Motor neuron (in vitro differentiated cells): Measurements from ENCODE around the gene LBP. TPM values are rescaled to one million over a fixed set of nuclear protein-coding genes. Genes with fewer than 3 reads are reported as not detected.
A peak's percentile ranks its signal among the peaks of the same experiment; 100 is the strongest.
"Not testable (repeated sequence)": the region's sequence is repeated elsewhere in the genome, so short reads cannot be mapped to it uniquely, and the experiment has no call there.

Experiments used
- ATAC-seq, 8 experiments: fragments of 200-7000 bp; cut with Tn5 transposase; replicated peaks in 6 of 8; 2 replicates each; pipeline ENCODE4 v1.8.0; 2021; ENCODE audit warnings: mild to moderate bottlenecking in 8 of 8, moderate library complexity in 8 of 8
- H3K27ac ChIP-seq, 2 donors: fragments of 250-450 bp; sonication (Bioruptor Pico); 2 replicates each; pipeline ENCODE4 v1.9.0; 2021; ENCODE audit warnings: antibody characterized with exemption in 2 of 2, mild to moderate bottlenecking in 2 of 2, moderate library complexity in 1 of 2
- H3K4me1 ChIP-seq, 2 donors: fragments of 250-450 bp; sonication (Bioruptor Pico); replicated peaks in 1 of 2; 2 replicates each; pipeline ENCODE4 v1.6.1; 2021; ENCODE audit warnings: antibody characterized with exemption in 2 of 2, mild to moderate bottlenecking in 2 of 2, moderate library complexity in 1 of 2
- H3K4me3 ChIP-seq, 5 donors: fragments of 250-450 bp; sonication (Bioruptor Pico); 2 replicates each; pipeline ENCODE4 v1.9.0; 2021; ENCODE audit warnings: antibody characterized with exemption in 5 of 5, mild to moderate bottlenecking in 5 of 5, moderate library complexity in 4 of 5
- WGBS, 10 experiments: fragments of 450-650 bp; shearing (Covaris generic); methylation state at CpG; one replicate each; pipeline ENCODE4 v1.0.0; 2022; 5-methylcytosine and 5-hydroxymethylcytosine counted together
- in situ Hi-C, 9 experiments: fragments of 400-800 bp; cut with MboI; loops; one replicate each; pipeline ENCODE4 v1.15.0; 2021; ENCODE audit warnings: low sequenced_read_pairs in 9 of 9, low pct_unique_long_range_greater_than_20kb in 2 of 9; ENCODE audit not compliant: unreplicated experiment in 9 of 9
- total RNA-seq, 8 experiments: library from RNA; unstranded; fragments of 300-600 nt; gene quantifications; 2 replicates each; pipeline versions ENCODE4 v1.2.3 to v1.2.4, GENCODE V29; 2022

LBP gene
- total RNA-seq, 8 experiments from 2014 or later: 0.15 to 0.67 (median 0.42) TPM; not detected in 5

- 53 to 100% (median 80%) methylated on average over 1 to 3 of the region's 3 CpGs; no CpG with 5 or more reads in 5 of the 10 experiments for WGBS, 10 experiments
- H3K4me3 ChIP-seq: no peak overlapping the region
- no peak overlapping the region for H3K27ac ChIP-seq
- ATAC-seq: no peak
- H3K4me1 ChIP-seq: no peaks in the 10 kb centered on the region
- in situ Hi-C loops: loop anchor here in 1 of 9 experiments (10.0 kb wide), 1 partner anchor 91 kb away; no protein-coding TSS in a partner anchor
These were observed 20.4 kb upstream of the LBP start for GRCh38 chr20:38325905-38326304.

DNA sequence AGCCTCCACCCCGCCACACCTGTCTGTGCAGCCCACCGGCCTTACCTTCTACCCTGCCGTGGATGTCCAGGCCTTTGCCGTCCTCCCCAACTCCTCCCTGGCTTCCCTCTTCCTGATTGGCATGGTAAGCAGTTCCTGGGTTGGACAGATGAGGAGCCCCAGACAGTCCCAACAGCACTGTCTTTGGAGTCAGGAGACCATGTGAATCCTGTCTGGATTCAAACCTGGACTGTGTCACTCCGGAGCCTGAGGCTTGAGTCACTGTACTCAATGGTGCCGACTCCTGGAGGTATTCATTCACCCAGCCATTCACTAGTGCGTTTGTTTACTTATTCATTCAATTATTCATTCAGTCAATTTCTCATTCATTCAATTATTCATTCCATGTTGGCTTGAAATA, 20.0 kb upstream of the LBP start:
- in situ Hi-C loops: loop anchor here in 1 of 9 experiments (10.0 kb wide), 1 partner anchor 92 kb away; no protein-coding TSS in a partner anchor
- peak in 3 of 8 experiments; percentile 71 to 80 (median 77) for ATAC-seq
- Histone ChIP-seq H3K4me1 (no peaks in the 10 kb centered on the region), H3K4me3 (no peak overlapping the region), H3K27ac (no peak overlapping the region)
- 6 to 90% (median 66%) methylated on average over 1 to 7 of the region's 7 CpGs; no CpG with 5 or more reads in 1 of the 10 experiments for WGBS, 10 experiments

- Histone ChIP-seq H3K4me3 (no peak overlapping the region), H3K4me1 (no peaks in the 10 kb centered on the region), H3K27ac (no peak overlapping the region)
- no peak for ATAC-seq
- 0 to 55% (median 33%) methylated on average over 2 to 3 of the region's 3 CpGs; no CpG with 5 or more reads in 6 of the 10 experiments for WGBS, 10 experiments
- in situ Hi-C loops: no loop called here
These were observed 15.6 kb upstream of the LBP start for GRCh38 chr20:38330638-38331037.

GRCh38 chr20:38331245-38331644, 15.0 kb upstream of the LBP start:
- ATAC-seq: no peak
- peaks cover 0 to 2% of the 10 kb centered on the region in 2 donors for H3K4me1 ChIP-seq
- no peak overlapping the region for H3K27ac ChIP-seq
- in situ Hi-C loops: no loop called here
- H3K4me3 ChIP-seq: no peak overlapping the region

- in situ Hi-C loops: no loop called here
- 42 to 89% (median 78%) methylated on average over 2 to 7 of the region's 8 CpGs for WGBS, 10 experiments
- Histone ChIP-seq H3K4me3 (no peak overlapping the region), H3K4me1 (peaks cover 3 to 6% of the 10 kb centered on the region in 2 donors), H3K27ac (no peak overlapping the region)
- no peak for ATAC-seq
These were observed 14.5 kb upstream of the LBP start for GRCh38 chr20:38331814-38332213.

GRCh38 chr20:38334016-38334415, 12.3 kb upstream of the LBP start:
- in situ Hi-C loops: no loop called here
- no peak for ATAC-seq
- H3K4me1 ChIP-seq: peaks cover 6% of the 10 kb centered on the region in 2 donors
- 47 to 100% (median 93%) methylated on average over 1 to 3 of the region's 8 CpGs; no CpG with 5 or more reads in 5 of the 10 experiments for WGBS, 10 experiments
- no peak overlapping the region for H3K27ac ChIP-seq
- no peak overlapping the region for H3K4me3 ChIP-seq

DNA sequence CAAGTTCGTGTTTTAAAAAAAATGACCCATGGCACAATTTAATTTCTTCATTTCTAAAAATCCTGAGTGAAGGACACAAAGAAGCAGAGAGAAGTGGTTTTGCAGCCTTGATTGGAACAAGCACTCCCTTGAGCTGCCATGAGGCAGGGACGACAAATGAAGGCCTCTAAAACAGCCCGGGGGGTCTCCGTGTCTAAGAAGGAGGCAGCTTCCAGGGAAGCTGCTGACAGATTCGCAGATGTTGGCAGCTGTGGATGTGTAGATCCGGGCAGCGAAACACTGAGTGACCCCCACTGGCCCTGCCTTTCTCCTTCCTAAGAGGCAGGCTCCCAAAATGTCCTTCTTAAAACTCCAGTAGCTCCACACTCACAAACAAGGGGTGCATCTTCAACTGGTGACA, 9.6 kb upstream of the LBP start:
- H3K27ac ChIP-seq: no peak overlapping the region
- 10 to 83% (median 69%) methylated on average over 1 to 4 of the region's 7 CpGs; no CpG with 5 or more reads in 4 of the 10 experiments for WGBS, 10 experiments
- ATAC-seq: no peak
- H3K4me1 ChIP-seq: peaks cover 7% of the 10 kb centered on the region in 2 donors
- no peak overlapping the region for H3K4me3 ChIP-seq
- in situ Hi-C loops: no loop called here

DNA sequence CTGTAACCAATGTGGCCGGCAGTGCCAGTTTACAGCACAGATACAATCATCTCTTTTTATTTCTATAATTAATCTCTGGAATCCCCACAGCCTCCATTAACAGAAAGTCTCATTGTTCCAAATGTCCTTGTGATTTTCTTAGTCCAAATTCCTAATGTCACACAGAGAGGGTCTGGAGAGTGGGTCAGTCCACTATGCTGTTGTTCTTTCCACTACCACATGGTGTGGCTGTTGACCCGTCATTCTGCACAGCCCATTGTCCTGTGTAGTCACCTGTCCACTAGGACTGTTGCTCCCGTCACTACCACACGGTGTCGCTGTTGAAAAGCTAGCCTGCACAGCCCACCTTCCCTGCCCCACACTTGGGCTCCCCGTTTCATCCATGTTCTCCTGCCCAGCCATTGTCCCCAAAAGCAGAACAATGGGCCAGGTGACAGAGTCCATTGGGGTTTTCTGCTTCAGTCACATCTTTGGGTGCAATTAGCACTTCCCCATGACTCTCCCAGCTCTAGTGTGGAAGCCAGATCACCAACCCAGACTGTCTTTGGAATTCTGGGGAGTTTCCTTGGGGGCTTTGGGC, 8.6 kb upstream of the LBP start:
- 15 to 100% (median 100%) methylated on average over 1 to 6 of the region's 6 CpGs; no CpG with 5 or more reads in 3 of the 10 experiments for WGBS, 10 experiments
- peak in 4 of 8 experiments; percentile 58 to 72 (median 63) for ATAC-seq
- Histone ChIP-seq H3K4me1 (peaks cover 14 to 16% of the 10 kb centered on the region in 2 donors), H3K27ac (no peak overlapping the region), H3K4me3 (no peak overlapping the region)
- in situ Hi-C loops: no loop called here

GRCh38 chr20:38338849-38339520, 7.3 kb upstream of the LBP start:
- Histone ChIP-seq H3K27ac (no peak overlapping the region), H3K4me1 (peaks cover 28 to 29% of the 10 kb centered on the region in 2 donors), H3K4me3 (no peak overlapping the region)
- ATAC-seq: no peak
- 41 to 100% (median 60%) methylated on average over 1 to 5 of the region's 7 CpGs; no CpG with 5 or more reads in 2 of the 10 experiments for WGBS, 10 experiments
- in situ Hi-C loops: no loop called here

GRCh38 chr20:38339521-38339896, 6.8 kb upstream of the LBP start:
- 32 to 100% (median 94%) methylated on average over 1 to 8 of the region's 8 CpGs for WGBS, 10 experiments
- in situ Hi-C loops, H3K27ac ChIP-seq, H3K4me3 ChIP-seq, ATAC-seq: not testable (repeated sequence)
- H3K4me1 ChIP-seq: peaks cover 30 to 31% of the 10 kb centered on the region in 2 donors

DNA sequence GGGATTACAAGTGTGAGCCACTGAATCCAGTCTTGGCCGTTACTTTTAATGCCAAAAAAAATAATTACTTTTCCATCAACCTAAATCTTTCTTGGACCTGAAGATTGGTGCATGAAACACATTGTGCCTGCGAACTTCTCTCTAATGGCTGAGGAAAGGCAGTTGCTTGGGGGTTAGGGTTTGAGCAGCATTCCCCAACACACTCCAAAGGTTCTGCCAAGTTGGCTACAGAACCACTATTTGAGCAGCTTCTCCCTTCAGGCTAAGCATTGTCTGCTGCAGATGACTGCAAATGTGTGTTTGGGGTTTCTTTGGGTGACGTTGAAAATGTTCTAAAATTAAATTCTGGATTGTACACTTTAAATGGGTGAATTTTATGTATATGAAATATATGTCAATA, 6.3 kb upstream of the LBP start:
- in situ Hi-C loops: no loop called here
- WGBS, 10 experiments: 0 to 95% (median 46%) methylated on average over 1 to 3 of the region's 3 CpGs; no CpG with 5 or more reads in 2 of the 10 experiments
- Histone ChIP-seq H3K4me3 (no peak overlapping the region), H3K4me1 (peaks cover 30 to 31% of the 10 kb centered on the region in 2 donors), H3K27ac (no peak overlapping the region)
- ATAC-seq: no peak

GRCh38 chr20:38340693-38341092, 5.6 kb upstream of the LBP start:
- ATAC-seq: no peak
- Histone ChIP-seq H3K4me1 (peaks cover 30 to 31% of the 10 kb centered on the region in 2 donors), H3K27ac (no peak overlapping the region), H3K4me3 (no peak overlapping the region)
- WGBS, 10 experiments: 0 to 94% (median 78%) methylated on average over 1 to 4 of the region's 6 CpGs; no CpG with 5 or more reads in 4 of the 10 experiments
- in situ Hi-C loops: no loop called here

DNA sequence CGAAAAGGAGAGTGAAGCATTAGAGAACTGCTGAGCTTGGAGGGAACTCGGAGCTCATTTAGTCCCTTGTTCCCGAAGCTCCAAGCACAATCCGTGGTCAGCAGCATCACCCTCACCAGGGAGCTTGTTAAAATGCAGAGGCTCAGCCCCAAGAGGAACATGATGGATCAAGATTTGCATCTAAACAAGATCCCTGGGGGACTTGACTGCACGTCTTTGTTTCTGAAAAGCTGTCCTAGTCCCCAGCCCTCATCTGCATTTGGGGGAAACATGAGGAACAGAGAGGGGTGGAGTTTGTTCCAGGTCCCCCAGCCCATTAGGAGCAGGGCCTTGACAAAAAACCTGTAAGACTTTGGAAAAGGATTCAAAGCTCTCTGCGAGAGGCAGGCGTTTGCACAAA, 4.1 kb upstream of the LBP start:
- H3K4me1 ChIP-seq: peaks cover 24 to 26% of the 10 kb centered on the region in 2 donors
- H3K27ac ChIP-seq: peak overlapping the region in 1 of 2 donors; percentile 6
- in situ Hi-C loops: no loop called here
- no peak overlapping the region for H3K4me3 ChIP-seq
- 4 to 72% (median 14%) methylated on average over 2 to 5 of the region's 7 CpGs; no CpG with 5 or more reads in 3 of the 10 experiments for WGBS, 10 experiments
- ATAC-seq: peak in 3 of 8 experiments; percentile 37 to 62 (median 53)
